C1 segment of cervical spinal cord (tissue), 14 donors: ENCODE results near the gene WASF2.

ENCODE experiments used
- DNase-seq, 14 donors: peaks; one replicate each; lab custom pipeline; 2025; lab: John Stamatoyannopoulos, UW

WASF2 gene

DNA sequence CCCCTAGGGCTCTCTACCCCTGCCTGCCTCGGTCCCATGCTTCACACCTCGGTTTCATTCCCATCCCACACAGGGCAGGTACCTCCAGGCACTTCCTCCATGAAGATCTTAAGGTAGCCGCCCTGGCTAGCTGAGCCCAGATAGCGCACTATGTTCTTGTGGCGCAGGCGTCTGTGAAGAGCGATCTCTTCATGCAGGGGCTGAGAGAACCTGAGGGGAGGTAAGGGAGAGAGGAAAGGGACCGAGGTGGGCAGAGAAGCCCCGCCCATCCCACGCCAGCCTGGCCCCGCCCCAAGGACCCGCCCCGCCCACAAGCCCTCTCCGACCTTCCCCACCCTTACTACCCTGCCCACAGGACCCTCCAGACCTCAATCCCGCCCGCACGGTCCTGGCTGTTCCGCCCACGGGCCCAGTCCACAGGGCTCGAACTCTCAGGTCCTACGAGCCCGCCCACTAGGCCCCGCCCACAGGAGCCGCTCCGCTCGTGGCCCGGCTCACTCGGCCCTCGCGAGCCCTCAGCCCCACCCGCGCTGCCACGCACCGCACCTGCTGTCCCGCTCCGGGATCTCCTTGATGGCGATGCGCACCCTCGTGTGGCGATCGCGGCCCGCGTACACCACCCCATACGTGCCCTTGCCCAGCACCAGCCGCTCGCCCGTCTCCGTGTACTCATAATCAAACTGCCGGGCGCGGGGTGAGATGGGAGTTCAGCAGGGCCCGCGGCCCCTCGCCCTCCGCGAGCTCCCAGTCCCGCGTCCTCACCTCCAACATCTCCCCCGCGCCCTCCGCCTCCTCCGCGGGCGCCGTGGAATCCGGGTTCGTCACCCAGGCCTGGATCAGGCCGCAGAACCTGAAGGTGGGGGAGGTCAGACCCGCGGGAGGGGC is 129.6 kb downstream of the WASF2 start:
- no peak for DNase-seq

GRCh38 chr1:27359822-27360158 is 130.2 kb downstream of the WASF2 start:
- DNase-seq = no peak

- DNase-seq = no peak
Observed at GRCh38 chr1:27358928-27359313, 131.0 kb downstream of the WASF2 start.

DNA sequence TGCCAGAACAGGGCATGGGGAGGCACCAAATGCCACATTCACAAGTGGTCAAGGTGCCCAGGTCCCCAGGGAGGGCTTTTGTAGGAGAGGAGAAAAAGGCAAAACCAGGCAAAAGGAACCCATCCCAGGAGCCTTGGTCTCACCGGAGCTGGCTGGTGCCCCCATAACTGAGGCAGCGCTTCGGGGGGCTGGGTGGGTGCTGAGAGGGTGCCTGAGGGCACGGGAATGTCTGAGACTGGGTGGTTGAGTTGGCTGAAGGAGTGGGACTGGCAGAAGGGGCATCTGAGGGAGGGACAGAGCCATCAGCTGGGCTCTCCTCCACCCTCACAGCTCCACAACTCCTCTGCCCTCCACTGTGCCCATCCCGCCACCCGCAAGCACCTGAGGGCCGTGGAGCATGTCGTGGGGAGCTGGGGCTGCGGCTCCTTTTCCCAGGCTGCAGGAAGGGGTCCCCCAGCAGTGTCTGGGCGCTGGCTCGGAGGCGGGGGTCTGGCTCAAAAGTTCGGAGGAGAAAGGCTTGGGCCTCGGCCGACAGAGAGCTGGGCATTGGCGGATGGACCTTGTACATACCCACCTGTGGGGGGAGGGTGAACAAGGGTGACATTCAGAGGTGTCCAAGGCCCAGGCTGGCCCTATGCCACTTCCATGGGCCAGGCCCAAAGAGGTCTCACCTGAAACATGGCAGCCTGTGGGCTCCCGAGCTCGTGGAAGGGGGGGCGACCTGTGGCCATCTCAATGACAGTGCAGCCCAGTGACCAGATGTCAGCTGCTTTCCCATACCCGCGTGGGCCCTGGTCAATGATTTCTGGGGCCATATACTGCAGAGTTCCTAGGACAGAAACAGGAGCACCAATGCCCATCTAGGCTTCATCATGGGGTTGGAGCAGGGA is 131.7 kb downstream of the WASF2 start:
- no peak for DNase-seq

DNA sequence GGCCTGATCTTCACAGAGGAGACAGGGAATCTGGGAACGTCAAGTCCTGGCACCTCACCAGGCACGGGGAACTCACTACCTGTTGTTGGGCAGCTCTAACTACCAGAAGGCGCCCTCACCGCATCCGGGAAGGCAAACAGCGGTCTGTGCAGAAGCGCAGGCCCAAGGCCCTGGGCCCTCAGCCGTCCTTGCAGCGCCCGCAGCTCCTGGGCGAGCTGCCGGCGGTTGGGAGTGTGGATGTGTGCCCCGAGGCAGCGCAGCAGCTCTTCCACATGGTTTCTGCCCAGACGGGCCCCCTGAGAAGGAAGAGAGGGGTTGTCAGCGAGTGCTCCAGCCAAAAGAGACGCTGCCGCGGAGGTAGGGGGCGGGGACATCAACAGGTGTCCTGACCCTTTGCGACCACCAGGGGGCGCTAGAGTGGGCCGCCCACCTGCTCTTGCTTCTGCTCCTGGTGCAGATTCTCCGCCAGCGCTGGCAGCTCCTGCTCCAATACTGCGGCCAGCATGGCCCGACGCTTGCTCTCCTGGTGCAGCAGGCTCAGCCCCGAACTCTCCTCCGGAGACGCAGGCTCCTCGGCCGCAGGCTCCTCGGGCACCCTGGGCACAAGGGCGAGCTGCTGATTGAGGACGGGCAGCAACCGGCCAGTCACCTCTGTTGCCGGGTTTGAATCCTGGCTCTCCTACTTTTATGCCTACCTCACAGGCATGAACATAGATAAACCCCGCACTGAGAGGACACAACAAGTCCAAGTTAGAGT is 132.5 kb downstream of the WASF2 start:
- peak in 10 of 14 donors; percentile 10 to 65 (median 30) for DNase-seq

DNA sequence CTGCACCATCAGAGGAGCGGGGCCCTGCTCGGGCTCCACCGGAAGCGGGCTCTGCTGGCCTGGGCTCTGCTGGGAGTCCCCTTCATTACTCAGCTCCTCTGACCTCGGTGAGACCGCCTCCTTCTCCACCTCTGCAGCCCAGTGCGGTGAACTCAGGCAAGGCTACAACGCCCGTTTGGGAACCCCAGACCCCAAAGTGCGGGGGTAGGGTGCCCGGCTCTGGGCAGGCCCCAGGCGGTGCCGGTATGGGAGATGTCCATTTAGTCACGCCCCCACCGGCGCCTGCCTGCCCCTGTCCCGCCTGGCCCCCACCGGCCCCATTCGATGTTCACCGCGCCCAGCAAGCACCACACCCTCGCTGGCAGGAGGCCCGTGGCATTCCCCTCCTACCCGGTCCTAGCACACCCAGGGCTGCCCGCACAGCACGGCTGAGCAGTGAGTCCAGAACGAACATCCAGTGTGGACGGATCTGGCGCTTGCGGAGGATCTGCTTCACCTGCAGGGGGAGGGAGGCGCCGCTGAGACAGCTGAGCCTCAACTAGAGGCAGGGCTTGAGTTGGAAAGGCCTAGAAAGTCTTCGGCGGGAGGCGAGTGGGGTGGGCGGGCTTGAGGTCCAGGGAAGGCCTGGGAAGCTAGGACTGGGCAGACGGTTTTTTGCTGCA is 133.2 kb downstream of the WASF2 start:
- no peak for DNase-seq

DNA sequence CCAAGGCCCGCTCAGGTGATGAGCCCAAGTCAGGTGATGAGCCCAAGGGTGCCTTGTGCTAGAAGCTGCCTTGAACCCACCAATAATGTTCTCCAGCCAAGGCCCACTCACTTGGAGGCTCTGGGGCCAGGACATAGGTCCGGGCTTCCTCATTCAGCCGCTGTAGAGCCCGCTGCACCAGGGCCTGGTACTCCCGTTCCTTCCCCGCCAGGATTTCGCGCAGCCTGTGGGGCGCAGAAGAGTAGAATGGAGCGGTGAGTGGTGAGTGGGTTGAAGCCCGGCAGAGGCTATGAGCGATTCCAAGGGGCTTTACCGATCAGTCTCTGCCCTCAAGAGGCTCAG is 133.7 kb downstream of the WASF2 start:
- no peak for DNase-seq

GRCh38 chr1:27355683-27356082 is 134.3 kb downstream of the WASF2 start:
- no peak for DNase-seq
